Endothelial cell of umbilical vein (primary cell): ENCODE results near the gene GRK6. TPM values are rescaled to one million over a fixed set of nuclear protein-coding genes. Genes with fewer than 3 reads are reported as not detected.

ENCODE experiments used
- Bru-seq: library from RNA; stranded (reverse); fragments of 400-500 nt; gene quantifications from one replicate; lab custom pipeline; 2021; lab: Mats Ljungman, UMichigan
- BruChase-seq, 2 experiments: library from RNA; stranded (reverse); fragments of 400-500 nt; gene quantifications; one replicate each; lab custom pipeline; 2021; lab: Mats Ljungman, UMichigan
- BruUV-seq: library from RNA; stranded (reverse); fragments of 400-500 nt; replicated peaks from 2 replicates; lab custom pipeline; 2021; lab: Mats Ljungman, UMichigan
- CTCF ChIA-PET: fragments of 300-600, 350-600 bp; sonication (Branson Sonifier 250); formaldehyde crosslinking; loops from one replicate; lab custom pipeline; 2021; ENCODE audit warnings: antibody characterized with exemption, inconsistent platforms; lab: Charles Lee
- POLR2A ChIA-PET: fragments of 300-600, 350-600 bp; sonication (Branson Sonifier 250); formaldehyde crosslinking; loops from one replicate; lab custom pipeline; 2021; ENCODE audit warnings: antibody characterized with exemption, inconsistent platforms; lab: Charles Lee
- DNase-seq: peaks from one replicate; pipeline ENCODE4 v3.0.0-alpha.2; 2011; ENCODE audit warnings: low read depth, low spot score
- FAIRE-seq: peaks from 2 replicates; lab custom pipeline; 2011; peaks lifted over from hg19 to GRCh38; lab: Jason Lieb, UNC
- H2AFZ ChIP-seq: 2 replicates; pipeline ENCODE4 v1.6.0; 2012; ENCODE audit warnings: low read depth, low read length, control low read depth, inconsistent platforms
- H3K27ac ChIP-seq: 2 replicates; pipeline ENCODE4 v1.5.1; 2011; ENCODE audit warnings: low read depth, mild to moderate bottlenecking, control low read depth, low read length, moderate library complexity; ENCODE audit not compliant: insufficient read depth
- H3K27me3 ChIP-seq, 2 experiments: 2 replicates each; pipeline versions ENCODE4 v1.6.0 to v1.6.1; 2011; ENCODE audit warnings: low read length in 2 of 2, mixed read lengths in 1 of 2; ENCODE audit not compliant: control insufficient read depth in 2 of 2, insufficient read depth in 2 of 2
- H3K36me3 ChIP-seq, 2 experiments: 2 replicates in 1 of 2; 3 replicates in 1 of 2; pipeline ENCODE4 v1.5.1; 2011; ENCODE audit warnings: low read length in 2 of 2, mild to moderate bottlenecking in 1 of 2, moderate library complexity in 1 of 2; ENCODE audit not compliant: control insufficient read depth in 2 of 2, insufficient read depth in 2 of 2; ENCODE audit errors: extremely low read depth in 1 of 2
- H3K4me1 ChIP-seq: 3 replicates; pipeline ENCODE4 v1.5.1; 2011; ENCODE audit warnings: mild to moderate bottlenecking, low read length; ENCODE audit not compliant: control insufficient read depth, insufficient read depth; ENCODE audit errors: extremely low read depth
- H3K4me2 ChIP-seq: 2 replicates; pipeline ENCODE4 v1.6.1; 2011; ENCODE audit warnings: low read length, control low read depth, mixed read lengths; ENCODE audit not compliant: insufficient read depth
- H3K4me3 ChIP-seq, 3 experiments: fragments of 200-600 bp in 1 of 3; sonication (generic), shearing (Covaris generic) in 1 of 3; replicated peaks in 1 of 3; 2 replicates each; pipeline ENCODE4 v1.5.1; 2011 to 2016; ENCODE audit warnings: control low read depth in 3 of 3, low read length in 3 of 3, mild to moderate bottlenecking in 2 of 3, inconsistent platforms in 1 of 3, low read depth in 1 of 3, moderate library complexity in 1 of 3; ENCODE audit not compliant: insufficient read depth in 1 of 3
- H3K79me2 ChIP-seq: 2 replicates; pipeline ENCODE4 v1.6.0; 2012; ENCODE audit warnings: low read length, inconsistent platforms; ENCODE audit not compliant: control insufficient read depth, insufficient read depth
- H3K9ac ChIP-seq: replicated peaks from 2 replicates; pipeline ENCODE3; 2011; ENCODE audit warnings: low read length, control low read depth; ENCODE audit not compliant: insufficient read depth; ENCODE audit errors: extremely low read depth
- H3K9me1 ChIP-seq: replicated peaks from 3 replicates; pipeline ENCODE4 v1.6.0; 2011; ENCODE audit warnings: mild to moderate bottlenecking, low read length; ENCODE audit not compliant: control insufficient read depth, insufficient read depth; ENCODE audit errors: extremely low read depth
- H3K9me3 ChIP-seq: replicated peaks from 2 replicates; pipeline ENCODE4 v1.5.1; 2012; ENCODE audit warnings: low read length, inconsistent platforms; ENCODE audit not compliant: control insufficient read depth, insufficient read depth
- H4K20me1 ChIP-seq: replicated peaks from 2 replicates; pipeline ENCODE3; 2011; ENCODE audit warnings: mild to moderate bottlenecking, low read length; ENCODE audit not compliant: control insufficient read depth, insufficient read depth; ENCODE audit errors: extremely low read depth
- GATA2 ChIP-seq: IDR thresholded peaks from 2 replicates; pipeline ENCODE4 v1.7.0; 2011; ENCODE audit warnings: low read depth, mild to moderate bottlenecking, moderate library complexity, mixed read lengths, low read length; ENCODE audit not compliant: insufficient read length, insufficient read depth
- POLR2A ChIP-seq: IDR thresholded peaks from 2 replicates; pipeline ENCODE4 v1.6.1; 2012; ENCODE audit warnings: low read depth, mild to moderate bottlenecking, control low read depth, low read length
- POLR2AphosphoS5 ChIP-seq: IDR thresholded peaks from 2 replicates; pipeline ENCODE4 v1.6.1; 2012; ENCODE audit warnings: low read depth, mild to moderate bottlenecking, control low read depth, low read length, moderate library complexity; ENCODE audit not compliant: insufficient read depth
- dilution Hi-C: fragments of 300-500 bp; cut with MboI; formaldehyde crosslinking; loops from one replicate; pipeline ENCODE4 v1.15.0; 2019; ENCODE audit warnings: low sequenced_read_pairs; ENCODE audit not compliant: extremely low pct_ligation_motif_present
- intact Hi-C: fragments of 100-400 bp; cut with micrococcal nuclease; formaldehyde crosslinking; loops from one replicate; pipeline ENCODE4 v1.10.0; 2022
- long read RNA-seq: library from polyadenylated mRNA; stranded (forward); transcript quantifications from one replicate; pipeline ENCODE4 v2.0.0, GENCODE V29; 2021
- polyA minus RNA-seq, 3 experiments: library from RNA; depleted of rRNA, polyadenylated mRNA; stranded (reverse); fragments of >200 nt; gene quantifications; 1 replicate in 1 of 3; 2 replicates in 2 of 3; pipeline ENCODE4 v1.2.3, GENCODE V29; 2011
- polyA plus RNA-seq, 4 experiments: library from polyadenylated mRNA; depleted of rRNA in 3 of 4; stranded (reverse) in 3 of 4; unstranded in 1 of 4; fragments of >200 nt; gene quantifications; 2 replicates each; pipeline versions ENCODE4 v1.2.1 to v1.2.3, GENCODE V29; 2011 to 2012; ENCODE audit warnings: missing spikeins in 1 of 4
- total RNA-seq: library from RNA; stranded (reverse); gene quantifications from 2 replicates; pipeline ENCODE4 v1.2.3, GENCODE V29; 2021

GRK6 gene
- total RNA-seq (36.4 and 37.0 TPM in 2 replicates), polyA plus RNA-seq (22.9 and 28.9 TPM in 2 replicates), polyA minus RNA-seq (17.0 and 32.8 TPM in 2 replicates), Bru-seq, nascent RNA (percentile 54 among the genes with signal in this experiment), BruChase-seq, experiment 1, labeled RNA remaining after a 6-hour chase (percentile 57 among the genes with signal in this experiment), BruChase-seq, experiment 2, labeled RNA remaining after a 2-hour chase (percentile 51 among the genes with signal in this experiment)
- polyA plus RNA-seq (2011; cell fraction: cytosol; rRNA removed): 26.5 and 28.2 TPM in 2 replicates
- polyA plus RNA-seq (2011; cell fraction: nucleus; rRNA removed): 28.5 and 31.3 TPM in 2 replicates
- polyA plus RNA-seq (2012): 20.7 and 22.4 TPM in 2 replicates
- polyA minus RNA-seq (2011; cell fraction: cytosol; rRNA and poly(A)+ RNA removed): 11.3 TPM
- 14.8 and 26.7 TPM in 2 replicates for polyA minus RNA-seq (2011; cell fraction: nucleus; rRNA and poly(A)+ RNA removed)
- long read RNA-seq, transcript GRK6-201 (16 exons, 2,939 nt): major isoform, 37 of 118 reads
- long read RNA-seq, transcript GRK6-211 (16 exons, 2,571 nt): minor isoform, 33 of 118 reads
- long read RNA-seq, transcript GRK6-206 (13 exons, 1,660 nt): minor isoform, 24 of 118 reads
- long read RNA-seq, partial matches to known transcripts: 6 of 118 reads
- long read RNA-seq, other reads (novel, unspliced or antisense): 16 of 118 reads

DNA sequence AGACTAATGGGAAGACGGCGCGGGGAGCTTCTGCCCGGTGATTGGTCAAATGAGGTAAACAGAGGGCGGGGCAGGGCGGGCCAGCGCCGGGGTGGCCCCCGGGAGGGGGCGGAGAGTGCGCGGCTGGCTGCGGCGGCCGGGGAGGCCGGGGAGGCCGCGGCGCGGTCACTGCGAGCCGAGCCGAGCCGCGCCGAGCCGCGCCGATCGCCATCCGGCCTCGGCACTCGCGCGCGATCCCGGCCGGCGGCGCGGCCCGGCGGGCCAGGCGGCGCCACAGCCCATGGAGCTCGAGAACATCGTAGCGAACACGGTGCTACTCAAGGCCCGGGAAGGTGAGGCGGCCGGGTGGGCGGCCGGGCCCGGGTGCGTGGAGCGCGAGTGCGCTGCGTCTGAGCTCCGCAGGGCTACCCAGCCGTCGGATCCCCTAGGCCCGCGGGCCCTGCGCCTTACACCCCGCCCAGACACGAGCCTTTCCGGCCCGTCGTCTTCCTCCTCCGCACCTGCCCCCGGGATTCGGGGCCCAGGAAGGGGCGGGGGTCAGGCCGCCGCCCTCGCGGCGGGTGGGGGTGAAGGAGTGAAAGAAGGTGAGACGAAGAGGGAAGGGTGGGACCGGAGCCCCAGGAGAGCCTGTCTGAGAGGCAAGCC is at the start of gene GRK6:
Gene GRK6 (plus strand): TSS at position 111 of the 645 bp plus-strand sequence. CDS start 170 bp downstream, at position 281.
- FAIRE-seq (no peak), DNase-seq (no peak)
- H3K79me2 ChIP-seq: peaks cover 27% of the 10 kb centered on the region
- ChIA-PET CTCF (interaction anchor here (0.6 to 5.2 kb wide), 15 partner anchors 13 to 292 kb away, joined by 3 to 43 read pairs (median 5); partner anchors contain the start of gene PRR7), POLR2A (interaction anchor here (0.6 to 1.9 kb wide), 16 partner anchors 8 to 326 kb away, joined by 3 to 8 read pairs (median 4); partner anchors contain the start of gene PDLIM7)
- peak within 1 kb of the TSS; percentile 61 for H3K27ac ChIP-seq
- peak within 1 kb of the TSS; percentile 92 for H2AFZ ChIP-seq
- peak within 1 kb of the TSS; percentile 81 for H3K9ac ChIP-seq
- H3K4me2 ChIP-seq: peak within 1 kb of the TSS; percentile 86
- no peaks in the 10 kb centered on the region for H3K9me3 ChIP-seq
- intact Hi-C loops: loop anchor here (1.0 to 2.0 kb wide), 6 partner anchors 20 to 71 kb away; partner anchors contain the start of genes PDLIM7 and PRR7
- H3K27me3 ChIP-seq: no peaks in the 10 kb centered on the region
- TF ChIP-seq GATA2 (no peak), POLR2A (peak; percentile 65), POLR2AphosphoS5 (peak; percentile 66)
- no peaks in the 10 kb centered on the region for H3K9me1 ChIP-seq
- peaks cover 14% of the 10 kb centered on the region for H3K4me1 ChIP-seq
- no peaks in the 10 kb centered on the region for H4K20me1 ChIP-seq
- H3K4me3 ChIP-seq: peak within 1 kb of the TSS; percentile 51 to 72 (median 61)
- dilution Hi-C loops: no loop called here
- BruUV-seq: no TSS peak
- peaks cover 0 to 6% of the 10 kb centered on the region in 2 experiments for H3K36me3 ChIP-seq
